ENCODE results near the gene ALDH1A1. TPM values are rescaled to one million over a fixed set of nuclear protein-coding genes. Genes with fewer than 3 reads are reported as not detected.

The ALDH1A1 gene
- total RNA-seq, 1 experiment from 2014 or later: 2.3 TPM

DNA sequence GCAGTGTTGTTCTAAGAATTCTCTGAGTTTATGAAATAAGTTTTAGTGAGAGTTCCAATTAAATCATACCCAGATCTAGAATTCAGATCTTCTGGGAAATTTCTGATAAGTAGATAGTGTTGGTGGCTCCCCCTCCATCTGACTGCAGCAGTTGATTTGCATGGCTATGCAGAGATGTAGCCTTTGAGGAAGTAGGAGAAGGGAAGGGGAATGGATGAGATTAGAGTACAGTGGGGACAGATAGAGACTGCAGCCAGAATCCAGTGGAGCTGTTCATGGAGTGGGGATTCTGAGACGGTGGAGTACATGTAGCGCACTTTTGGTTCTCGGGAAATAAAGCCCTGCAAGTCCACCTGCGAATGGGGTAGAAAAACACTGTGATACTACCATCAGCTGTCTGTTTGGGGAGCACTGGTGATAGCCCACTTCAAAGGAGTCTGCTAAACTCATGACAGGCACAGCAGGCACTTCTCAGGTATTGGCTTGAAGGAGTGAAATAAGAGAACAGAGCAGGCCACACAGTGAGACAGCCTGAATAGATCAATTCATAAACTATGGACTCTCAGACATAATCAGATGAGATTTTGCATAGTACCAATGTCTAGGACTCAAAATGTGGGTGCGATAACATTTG, 96.8 kb downstream of the ALDH1A1 start:
- Histone ChIP-seq H4K20me1 (ENCODE audit: insufficient read depth) (no peaks in the 10 kb centered on the region), H2AFZ (no peak overlapping the region), H3F3A (ENCODE audit: insufficient read depth, low read depth) (peaks cover 6% of the 10 kb centered on the region), H3K79me2 (ENCODE audit: low read depth) (no peaks in the 10 kb centered on the region), H3K4me1 (replicated peaks; ENCODE audit: insufficient read depth) (peaks cover 16% of the 10 kb centered on the region), H3K27me3 (ENCODE audit: insufficient read depth, low read depth) (no peaks in the 10 kb centered on the region), H3K36me3 (ENCODE audit: low read depth) (no peaks in the 10 kb centered on the region), H3K9me2 (ENCODE audit: insufficient read depth) (no peaks in the 10 kb centered on the region), H3K4me2 (no peak overlapping the region), H3K4me3 (no peak overlapping the region), H3K27ac (no peak overlapping the region), H3K9me3 (ENCODE audit: insufficient read depth, low read depth) (0 out of 2 replicates have a peak, but pooled peaks cover 3% of the 10 kb centered on the region)
- no peak for DNase-seq
- CTCF ChIA-PET: interaction anchor here (0.7 to 1.5 kb wide), 3 partner anchors 166 to 575 kb away, joined by 3 to 13 read pairs (median 3); no protein-coding TSS in a partner anchor
- TF ChIP-seq, protein P1, sequence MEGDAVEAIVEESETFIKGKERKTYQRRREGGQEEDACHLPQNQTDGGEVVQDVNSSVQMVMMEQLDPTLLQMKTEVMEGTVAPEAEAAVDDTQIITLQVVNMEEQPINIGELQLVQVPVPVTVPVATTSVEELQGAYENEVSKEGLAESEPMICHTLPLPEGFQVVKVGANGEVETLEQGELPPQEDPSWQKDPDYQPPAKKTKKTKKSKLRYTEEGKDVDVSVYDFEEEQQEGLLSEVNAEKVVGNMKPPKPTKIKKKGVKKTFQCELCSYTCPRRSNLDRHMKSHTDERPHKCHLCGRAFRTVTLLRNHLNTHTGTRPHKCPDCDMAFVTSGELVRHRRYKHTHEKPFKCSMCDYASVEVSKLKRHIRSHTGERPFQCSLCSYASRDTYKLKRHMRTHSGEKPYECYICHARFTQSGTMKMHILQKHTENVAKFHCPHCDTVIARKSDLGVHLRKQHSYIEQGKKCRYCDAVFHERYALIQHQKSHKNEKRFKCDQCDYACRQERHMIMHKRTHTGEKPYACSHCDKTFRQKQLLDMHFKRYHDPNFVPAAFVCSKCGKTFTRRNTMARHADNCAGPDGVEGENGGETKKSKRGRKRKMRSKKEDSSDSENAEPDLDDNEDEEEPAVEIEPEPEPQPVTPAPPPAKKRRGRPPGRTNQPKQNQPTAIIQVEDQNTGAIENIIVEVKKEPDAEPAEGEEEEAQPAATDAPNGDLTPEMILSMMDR (conservative IDR thresholded peaks at IDR 0.05): no peak
- TF ChIP-seq EZH2 (IDR thresholded peaks at IDR 0.05; ENCODE audit: low read depth): no peak
- POLR2A ChIA-PET (ENCODE audit: unreplicated experiment): interaction anchor here (1.2 kb wide), 1 partner anchor 12 kb away, joined by 8 read pairs; no protein-coding TSS in a partner anchor
- intact Hi-C loops (cut with micrococcal nuclease; ENCODE audit: unreplicated experiment): loop anchor here (5.0 kb wide), 1 partner anchor 346 kb away; no protein-coding TSS in a partner anchor
- BruUV-seq (replicated peaks): no TSS peak

DNA sequence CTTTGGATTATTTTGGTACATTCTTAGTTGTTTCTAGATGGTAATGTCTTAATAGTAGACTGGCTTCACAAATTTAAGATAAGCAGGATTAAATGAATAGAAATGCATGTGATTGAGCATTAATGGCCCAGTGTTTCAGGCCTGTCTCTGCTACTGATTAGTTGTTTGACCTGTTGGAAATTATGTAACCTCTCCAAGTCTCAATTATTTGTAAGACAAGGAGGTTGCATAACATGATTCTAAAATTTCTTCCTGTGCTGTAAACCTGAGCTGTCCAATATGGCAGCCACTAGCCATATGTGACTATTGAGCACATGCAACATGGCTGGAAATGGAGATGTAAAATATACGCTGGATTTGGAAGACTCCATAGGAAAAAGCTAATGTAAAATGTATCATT, 97.5 kb downstream of the ALDH1A1 start:
- H2AFZ ChIP-seq: no peak overlapping the region
- H3F3A ChIP-seq (ENCODE audit: insufficient read depth, low read depth): peaks cover 6% of the 10 kb centered on the region
- no TSS peak for BruUV-seq (replicated peaks)
- H3K4me1 ChIP-seq (replicated peaks; ENCODE audit: insufficient read depth): peaks cover 16% of the 10 kb centered on the region
- TF ChIP-seq, protein P1 (conservative IDR thresholded peaks at IDR 0.05): no peak
- TF ChIP-seq EZH2 (IDR thresholded peaks at IDR 0.05; ENCODE audit: low read depth): no peak
- H4K20me1 ChIP-seq (ENCODE audit: insufficient read depth): no peaks in the 10 kb centered on the region
- H3K79me2 ChIP-seq (ENCODE audit: low read depth): no peaks in the 10 kb centered on the region
- 0 out of 2 replicates have a peak, but pooled peaks cover 3% of the 10 kb centered on the region for H3K9me3 ChIP-seq (ENCODE audit: insufficient read depth, low read depth)
- ChIA-PET CTCF (no interaction called here), POLR2A (ENCODE audit: unreplicated experiment) (no interaction called here)
- no peaks in the 10 kb centered on the region for H3K27me3 ChIP-seq (ENCODE audit: insufficient read depth, low read depth)
- intact Hi-C loops (cut with micrococcal nuclease; ENCODE audit: unreplicated experiment): loop anchor here (5.0 kb wide), 1 partner anchor 347 kb away; no protein-coding TSS in a partner anchor
- no peaks in the 10 kb centered on the region for H3K36me3 ChIP-seq (ENCODE audit: low read depth)
- no peak for DNase-seq
- H3K9me2 ChIP-seq (ENCODE audit: insufficient read depth): no peaks in the 10 kb centered on the region
- no peak overlapping the region for H3K4me3 ChIP-seq
- no peak overlapping the region for H3K4me2 ChIP-seq
- H3K27ac ChIP-seq: no peak overlapping the region

Other genes with a start within 250 kb of the ALDH1A1 start
- gene ANXA1, start 198.8 kb upstream of the ALDH1A1 start, total RNA-seq (2021): 653 and 753 TPM in 2 replicates

Data from PC-9 (cell line).